Transverse colon (tissue), 4 donors: Measurements from ENCODE around the gene LAMTOR5. TPM values are rescaled to one million over a fixed set of nuclear protein-coding genes. Genes with fewer than 3 reads are reported as not detected.
"Not testable (repeated sequence)": the region's sequence is repeated elsewhere in the genome, so short reads cannot be mapped to it uniquely, and the experiment has no call there.

Experiments
- DNase-seq: peaks from one replicate; pipeline ENCODE4 v3.0.0-alpha.2; 2019
- H3K27ac ChIP-seq, 4 donors: fragments of 200-600 bp; sonication (generic); 2 replicates each; pipeline ENCODE4 v1.5.1; 2016 to 2018; ENCODE audit warnings: inconsistent platforms in 4 of 4
- H3K27me3 ChIP-seq: fragments of 200-600 bp; sonication (generic); 2 replicates; pipeline ENCODE4 v1.5.1; 2017; ENCODE audit warnings: inconsistent platforms
- H3K36me3 ChIP-seq, 4 donors: fragments of 200-600 bp; sonication (generic); 2 replicates each; pipeline ENCODE4 v1.5.1; 2017 to 2019; ENCODE audit warnings: inconsistent platforms in 4 of 4
- H3K4me1 ChIP-seq, 4 donors: fragments of 200-600 bp; sonication (generic); 2 replicates each; pipeline ENCODE4 v1.5.1; 2017 to 2020; ENCODE audit warnings: inconsistent platforms in 4 of 4
- H3K4me3 ChIP-seq, 4 donors: fragments of 200-600 bp; sonication (generic); 1 replicate in 1 of 4; 2 replicates in 3 of 4; pipeline versions ENCODE4 v1.5.1 to v1.6.1; 2017 to 2019; ENCODE audit warnings: inconsistent platforms in 4 of 4
- H3K9me3 ChIP-seq, 2 donors: fragments of 200-600 bp; sonication (generic); 2 replicates each; pipeline ENCODE4 v1.5.1; 2017 to 2019; ENCODE audit warnings: inconsistent platforms in 2 of 2
- EP300 ChIP-seq: sonication (generic); formaldehyde crosslinking; IDR thresholded peaks from one replicate; pipeline ENCODE4 v1.6.1; 2017; ENCODE audit warnings: antibody characterized with exemption, low read depth
- POLR2A ChIP-seq: fragments of 450-650 bp; IDR thresholded peaks from one replicate; pipeline ENCODE4 v1.6.1; 2016; ENCODE audit warnings: antibody characterized with exemption, mild to moderate bottlenecking, moderate library complexity
- POLR2AphosphoS5 ChIP-seq, 3 donors: sonication (generic); formaldehyde crosslinking; IDR thresholded peaks; one replicate each; pipeline ENCODE4 v1.6.1; 2016; ENCODE audit warnings: antibody characterized with exemption in 3 of 3
- WGBS, 2 donors: methylation state at CpG; one replicate each; pipeline ENCODE4 v1.1.5; 2018; ENCODE audit warnings: low coverage in 1 of 2; 5-methylcytosine and 5-hydroxymethylcytosine counted together
- in situ Hi-C, 4 donors: fragments of 200-750 bp; cut with MboI; loops; one replicate each; pipeline versions ENCODE4 v1.15.0 to v1.15.1; 2017; ENCODE audit warnings: low sequenced_read_pairs in 3 of 4, low pct_ligation_motif_present in 1 of 4, low pct_unique_long_range_greater_than_20kb in 1 of 4
- intact Hi-C: fragments of 100-400 bp; cut with DNase I; formaldehyde crosslinking; loops from one replicate; pipeline ENCODE4 v1.15.1; 2023; ENCODE audit warnings: low total_unique reads
- total RNA-seq, 4 donors: library from RNA; depleted of rRNA; stranded (reverse); fragments of >200 nt; gene quantifications; one replicate each; pipeline ENCODE4 v1.1.0, GENCODE V29; 2016
- TF ChIP-seq, protein P1 (sequence below), 5 experiments: fragments of 200-600 bp in 3 of 5; fragments of 450-650 bp in 2 of 5; sonication (generic) in 3 of 5; IDR thresholded peaks; 1 replicate in 2 of 5; 2 replicates in 3 of 5; pipeline ENCODE4 v1.5.1; 2016 to 2017; ENCODE audit warnings: antibody characterized with exemption in 5 of 5, inconsistent platforms in 3 of 5, mild to moderate bottlenecking in 2 of 5, moderate library complexity in 1 of 5

LAMTOR5 gene
- total RNA-seq, 4 donors from 2014 or later: 7.1 to 113 (median 38.2) TPM

DNA sequence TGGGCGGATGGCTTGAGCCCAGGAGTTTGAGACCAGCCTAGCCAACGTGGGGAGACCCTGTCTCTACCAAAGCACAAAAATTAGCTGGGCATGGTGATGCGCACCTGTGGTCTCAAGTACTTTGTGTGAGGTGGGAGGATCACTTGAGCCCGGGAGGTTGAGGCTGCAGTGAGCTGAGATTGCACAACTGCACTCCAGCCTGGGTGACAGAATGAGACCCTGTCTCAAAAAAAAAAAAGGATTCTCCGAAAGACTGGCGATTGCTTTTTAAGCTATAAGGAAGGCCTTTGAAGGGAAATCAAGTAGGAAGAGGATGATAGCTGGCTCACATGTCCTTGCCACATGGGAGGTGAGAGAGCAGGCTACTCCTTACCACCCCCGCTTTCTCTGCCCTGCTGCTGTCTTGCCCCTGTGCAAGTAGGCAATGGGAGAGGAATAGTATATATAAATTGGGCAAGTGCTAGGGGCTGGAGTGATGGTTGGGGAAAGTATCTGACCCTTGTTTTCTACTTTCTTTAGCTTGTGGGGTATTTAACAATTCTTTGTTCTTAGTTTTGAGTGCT lies 3.8 kb upstream of the LAMTOR5 start:
- H3K4me3 ChIP-seq: no peak overlapping the region
- no peaks in the 10 kb centered on the region for H3K9me3 ChIP-seq
- peaks cover 1 to 16% (median 10%) of the 10 kb centered on the region in 4 donors for H3K4me1 ChIP-seq
- 87 to 100% methylated on average over 1 to 6 of the region's 7 CpGs for WGBS, 2 donors
- H3K27me3 ChIP-seq: no peaks in the 10 kb centered on the region
- H3K27ac ChIP-seq: no peak overlapping the region
- intact Hi-C loops: loop anchor here (5.0 kb wide), 1 partner anchor 51 kb away; no protein-coding TSS in a partner anchor
- in situ Hi-C loops: no loop called here
- no peak for DNase-seq
- TF ChIP-seq, protein P1, sequence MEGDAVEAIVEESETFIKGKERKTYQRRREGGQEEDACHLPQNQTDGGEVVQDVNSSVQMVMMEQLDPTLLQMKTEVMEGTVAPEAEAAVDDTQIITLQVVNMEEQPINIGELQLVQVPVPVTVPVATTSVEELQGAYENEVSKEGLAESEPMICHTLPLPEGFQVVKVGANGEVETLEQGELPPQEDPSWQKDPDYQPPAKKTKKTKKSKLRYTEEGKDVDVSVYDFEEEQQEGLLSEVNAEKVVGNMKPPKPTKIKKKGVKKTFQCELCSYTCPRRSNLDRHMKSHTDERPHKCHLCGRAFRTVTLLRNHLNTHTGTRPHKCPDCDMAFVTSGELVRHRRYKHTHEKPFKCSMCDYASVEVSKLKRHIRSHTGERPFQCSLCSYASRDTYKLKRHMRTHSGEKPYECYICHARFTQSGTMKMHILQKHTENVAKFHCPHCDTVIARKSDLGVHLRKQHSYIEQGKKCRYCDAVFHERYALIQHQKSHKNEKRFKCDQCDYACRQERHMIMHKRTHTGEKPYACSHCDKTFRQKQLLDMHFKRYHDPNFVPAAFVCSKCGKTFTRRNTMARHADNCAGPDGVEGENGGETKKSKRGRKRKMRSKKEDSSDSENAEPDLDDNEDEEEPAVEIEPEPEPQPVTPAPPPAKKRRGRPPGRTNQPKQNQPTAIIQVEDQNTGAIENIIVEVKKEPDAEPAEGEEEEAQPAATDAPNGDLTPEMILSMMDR (IDR thresholded peaks at IDR 0.05): no peak
- TF ChIP-seq EP300 (no peak), POLR2A (no peak), POLR2AphosphoS5 (IDR thresholded peaks at IDR 0.05) (no peak)
- no peaks in the 10 kb centered on the region for H3K36me3 ChIP-seq

- Histone ChIP-seq H3K27ac (no peak overlapping the region), H3K36me3 (peaks cover 0 to 13% (median 2%) of the 10 kb centered on the region in 4 donors), H3K4me1 (peaks cover 9 to 24% (median 16%) of the 10 kb centered on the region in 4 donors), H3K27me3 (no peaks in the 10 kb centered on the region), H3K4me3 (no peak overlapping the region), H3K9me3 (no peaks in the 10 kb centered on the region)
- no peak for DNase-seq
- TF ChIP-seq POLR2AphosphoS5 (IDR thresholded peaks at IDR 0.05): no peak
- no peak for TF ChIP-seq EP300
- no peak for TF ChIP-seq POLR2A
- TF ChIP-seq, protein P1 (IDR thresholded peaks at IDR 0.05): no peak
- 97 to 99% methylated on average over 5 to 6 of the region's 6 CpGs for WGBS, 2 donors
- intact Hi-C loops: no loop called here
- in situ Hi-C loops: loop anchor here in 1 of 4 donors (10.0 kb wide), 1 partner anchor 65 kb away; no protein-coding TSS in a partner anchor
Measured at GRCh38 chr1:110409316-110409715, 1.8 kb upstream of the LAMTOR5 start.

DNA sequence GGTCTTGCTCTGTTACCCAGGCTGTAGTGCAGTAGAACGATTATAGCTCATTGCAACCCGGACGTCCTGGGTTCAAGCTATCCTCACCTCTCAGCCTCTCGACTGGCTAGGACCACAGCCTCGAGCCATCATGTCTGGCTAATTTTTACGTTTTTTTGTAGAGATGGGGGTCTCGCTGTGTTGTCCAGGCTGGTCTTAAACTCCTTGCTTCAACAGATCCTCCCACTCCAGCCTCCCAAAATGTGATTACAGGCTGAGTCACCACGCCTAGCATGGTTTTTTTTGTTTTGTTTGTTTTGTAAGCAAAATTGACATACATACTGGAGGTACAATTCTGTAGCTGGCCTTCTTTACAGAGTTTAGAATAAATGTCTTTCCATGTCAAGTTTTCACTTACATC lies 994 bp upstream of the LAMTOR5 start:
- Histone ChIP-seq H3K27me3 (no peaks in the 10 kb centered on the region), H3K36me3 (peaks cover 0 to 20% (median 6%) of the 10 kb centered on the region in 4 donors), H3K9me3 (no peaks in the 10 kb centered on the region), H3K27ac (peak overlapping the region in 2 of 4 donors; percentile 89 to 94), H3K4me3 (peak overlapping the region in 2 of 4 donors; percentile 67 to 78), H3K4me1 (peaks cover 9 to 24% (median 16%) of the 10 kb centered on the region in 4 donors)
- 86 to 90% methylated on average over 3 to 8 of the region's 8 CpGs for WGBS, 2 donors
- in situ Hi-C loops (loop anchor here in 1 of 4 donors (10.0 kb wide), 1 partner anchor 64 kb away; no protein-coding TSS in a partner anchor), intact Hi-C loops (no loop called here)
- DNase-seq: no peak
- no peak for TF ChIP-seq EP300
- no peak for TF ChIP-seq POLR2A
- TF ChIP-seq, protein P1 (IDR thresholded peaks at IDR 0.05): no peak
- TF ChIP-seq POLR2AphosphoS5 (IDR thresholded peaks at IDR 0.05): no peak

GRCh38 chr1:110406407-110406806 lies 1.1 kb downstream of the LAMTOR5 start:
- peaks cover 0 to 41% (median 16%) of the 10 kb centered on the region in 4 donors for H3K36me3 ChIP-seq
- in situ Hi-C loops: loop anchor here in 1 of 4 donors (10.0 kb wide), 1 partner anchor 62 kb away; no protein-coding TSS in a partner anchor
- H3K4me1 ChIP-seq: peaks cover 9 to 24% (median 16%) of the 10 kb centered on the region in 4 donors
- intact Hi-C loops, H3K9me3 ChIP-seq, H3K27me3 ChIP-seq, DNase-seq: not testable (repeated sequence)
- 48 to 50% methylated on average over 4 to 15 of the region's 15 CpGs for WGBS, 2 donors
- peak overlapping the region; percentile 89 to 94 (median 92) for H3K27ac ChIP-seq
- H3K4me3 ChIP-seq: peak overlapping the region; percentile 67 to 78 (median 72)
